HL-60/S4 treated with retinoic acid at 250 ng/mL for 4 days and 3 days (cell line): ENCODE data around the gene RPTOR.

Experiments used
- in situ Hi-C: fragments of 300-500 bp; cut with MboI; formaldehyde crosslinking; loops from 2 replicates; pipeline ENCODE4 v1.7.0; 2022; ENCODE audit warnings: low sequenced_read_pairs

Gene RPTOR

DNA sequence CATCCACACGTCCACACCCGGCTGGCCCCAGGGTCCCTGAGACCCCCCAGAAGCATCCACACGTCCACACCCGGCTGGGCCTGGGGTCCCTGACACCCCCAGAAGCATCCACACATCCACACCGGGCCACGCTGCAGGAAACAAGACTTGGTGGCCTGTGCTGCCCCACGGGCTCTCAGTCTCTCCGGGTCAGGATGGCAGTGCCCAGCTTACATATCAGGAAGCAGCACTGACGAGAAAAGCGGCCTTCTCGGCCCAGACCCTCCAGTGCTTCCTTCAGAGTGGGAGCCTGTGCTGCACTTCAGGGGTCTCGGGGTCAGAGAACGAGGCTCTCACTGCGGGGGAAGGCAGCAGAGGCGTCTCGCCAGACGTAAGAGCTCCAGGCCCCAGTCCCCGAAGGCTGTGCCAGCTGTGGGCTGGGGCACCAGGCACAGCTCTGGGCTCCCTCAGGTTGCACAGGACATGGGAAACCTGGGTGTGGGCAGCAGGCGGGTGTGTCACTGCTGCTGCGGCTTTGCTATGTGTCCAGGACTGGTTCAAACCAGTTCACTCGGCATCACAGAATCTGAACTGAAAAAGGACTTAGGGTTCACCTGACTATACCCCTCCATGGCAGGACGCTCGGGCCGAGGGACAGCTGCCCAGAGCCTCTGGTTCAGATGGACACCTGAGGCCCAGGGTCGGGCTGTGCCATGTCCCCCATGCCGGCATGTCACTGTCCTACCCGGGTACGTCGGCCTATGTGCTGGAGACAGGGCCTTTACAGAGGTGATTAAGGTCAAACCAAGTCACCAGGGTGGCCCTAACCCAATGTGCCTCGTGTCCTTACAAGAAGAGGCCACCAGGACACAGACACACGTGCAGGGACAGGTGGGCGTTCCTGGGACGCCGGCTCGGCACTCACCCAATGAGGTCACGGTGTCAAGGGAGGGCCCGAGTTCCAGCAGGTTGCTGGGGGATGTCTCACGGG lies 406.8 kb downstream of the RPTOR start:
- in situ Hi-C loops, result no loop called here

DNA sequence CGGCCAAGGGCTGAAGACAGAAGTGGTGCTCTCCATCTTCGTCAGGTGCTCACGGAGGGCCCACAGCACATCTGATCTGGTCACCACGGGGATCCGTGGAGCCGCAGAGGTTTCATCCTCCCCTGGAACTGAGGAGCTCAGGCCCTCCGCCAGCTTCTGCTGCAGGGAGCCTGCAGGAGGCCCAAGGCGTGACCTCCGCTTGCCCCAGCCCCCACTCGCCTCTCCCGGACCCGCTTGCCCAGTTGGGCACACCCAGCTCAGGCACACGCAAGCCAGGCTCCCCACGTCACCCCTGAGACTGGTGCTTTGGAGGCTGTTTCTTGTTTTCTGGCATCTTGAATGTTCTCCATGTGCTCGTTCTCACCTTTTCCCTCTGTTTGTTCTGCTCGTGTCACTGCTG lies 407.7 kb downstream of the RPTOR start:
- in situ Hi-C loops, result no loop called here

DNA sequence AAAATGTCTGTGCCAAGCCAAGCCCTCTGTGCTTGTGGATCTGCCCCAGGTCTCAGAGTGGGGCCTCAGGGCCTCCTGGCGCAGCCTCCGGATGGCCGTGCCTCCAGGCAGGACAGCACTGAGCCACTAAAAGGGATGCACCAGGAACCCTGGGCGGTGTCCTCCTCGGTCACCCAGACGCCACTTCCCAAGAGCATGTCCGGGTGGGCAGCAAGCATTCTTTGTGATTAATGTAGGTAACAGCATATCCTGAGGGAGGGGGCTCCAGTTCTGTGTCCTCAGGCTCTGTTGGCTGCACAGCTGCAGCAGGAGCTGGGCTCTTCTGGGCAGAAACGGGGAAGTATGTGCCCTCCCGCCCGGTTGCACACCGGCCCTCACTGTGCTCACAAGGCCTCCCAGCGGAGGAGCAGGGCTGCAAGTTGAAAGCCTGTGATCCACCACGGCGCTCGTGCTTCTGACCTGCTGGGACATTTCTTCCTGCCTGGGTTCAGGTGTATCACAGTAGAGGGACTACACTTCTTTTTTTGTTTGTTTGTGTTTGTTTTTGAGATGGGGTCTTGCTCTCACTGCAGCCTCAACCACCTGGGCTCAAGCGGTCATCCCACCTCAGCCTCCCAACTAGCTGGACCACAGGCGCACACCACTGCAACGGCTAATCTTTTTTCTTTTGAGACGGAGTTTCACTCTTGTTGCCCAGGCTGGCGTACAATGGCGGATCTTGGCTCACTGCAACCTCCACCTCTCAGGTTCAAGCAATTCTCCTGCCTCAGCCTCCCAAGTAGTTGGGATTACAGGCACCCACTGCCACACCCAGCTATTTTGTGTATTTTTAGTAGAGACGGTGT lies 409.1 kb downstream of the RPTOR start:
- in situ Hi-C loops, result no loop called here

DNA sequence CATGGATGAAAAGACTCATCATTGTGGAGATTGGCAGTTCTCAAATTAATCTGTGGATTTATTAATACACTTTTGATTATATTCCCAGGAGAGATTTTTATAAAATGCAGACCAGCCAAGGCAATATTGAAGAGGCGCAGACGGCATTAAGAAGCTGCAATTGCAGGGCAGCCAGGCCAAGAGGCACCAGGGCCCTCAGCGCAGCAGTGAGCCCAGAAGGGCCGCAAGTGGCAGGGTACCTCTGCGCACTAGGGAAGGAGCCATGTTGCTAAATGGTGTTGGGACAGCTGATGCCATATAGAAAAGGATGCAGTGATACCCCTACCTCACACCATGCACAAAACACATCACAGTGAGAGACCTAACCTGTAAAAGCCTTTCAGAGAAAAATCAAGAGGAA lies 410.4 kb downstream of the RPTOR start:
- in situ Hi-C loops, result no loop called here

DNA sequence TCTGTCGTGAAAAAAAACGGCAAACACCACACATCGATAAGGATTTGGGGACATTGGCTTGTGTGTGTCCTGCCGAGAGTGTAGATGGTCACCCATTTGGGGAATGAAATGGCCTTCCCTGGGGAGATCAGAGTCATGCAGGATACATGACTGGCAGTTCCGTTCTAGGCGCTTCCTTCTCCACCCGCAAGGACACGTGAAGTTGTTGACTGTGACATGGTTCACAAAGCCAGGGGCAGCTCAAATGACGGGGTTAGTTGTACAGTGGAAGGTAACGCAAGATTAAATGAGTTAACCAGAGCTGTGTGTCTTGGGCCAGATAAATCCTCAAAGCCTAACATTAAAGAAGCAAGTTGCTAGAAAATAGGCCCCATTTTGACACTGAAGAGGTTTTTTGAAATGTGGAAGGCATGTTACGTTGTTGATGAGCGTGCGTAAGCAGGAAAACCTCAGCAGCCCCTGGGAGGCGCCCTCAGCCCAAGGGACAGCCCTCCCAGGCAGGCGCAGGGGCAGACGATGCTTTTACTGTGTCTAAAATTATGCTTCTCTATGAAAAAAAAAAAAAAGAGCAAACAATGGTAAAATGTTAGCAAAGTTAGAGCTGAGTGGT lies 411.1 kb downstream of the RPTOR start:
- in situ Hi-C loops, result no loop called here

DNA sequence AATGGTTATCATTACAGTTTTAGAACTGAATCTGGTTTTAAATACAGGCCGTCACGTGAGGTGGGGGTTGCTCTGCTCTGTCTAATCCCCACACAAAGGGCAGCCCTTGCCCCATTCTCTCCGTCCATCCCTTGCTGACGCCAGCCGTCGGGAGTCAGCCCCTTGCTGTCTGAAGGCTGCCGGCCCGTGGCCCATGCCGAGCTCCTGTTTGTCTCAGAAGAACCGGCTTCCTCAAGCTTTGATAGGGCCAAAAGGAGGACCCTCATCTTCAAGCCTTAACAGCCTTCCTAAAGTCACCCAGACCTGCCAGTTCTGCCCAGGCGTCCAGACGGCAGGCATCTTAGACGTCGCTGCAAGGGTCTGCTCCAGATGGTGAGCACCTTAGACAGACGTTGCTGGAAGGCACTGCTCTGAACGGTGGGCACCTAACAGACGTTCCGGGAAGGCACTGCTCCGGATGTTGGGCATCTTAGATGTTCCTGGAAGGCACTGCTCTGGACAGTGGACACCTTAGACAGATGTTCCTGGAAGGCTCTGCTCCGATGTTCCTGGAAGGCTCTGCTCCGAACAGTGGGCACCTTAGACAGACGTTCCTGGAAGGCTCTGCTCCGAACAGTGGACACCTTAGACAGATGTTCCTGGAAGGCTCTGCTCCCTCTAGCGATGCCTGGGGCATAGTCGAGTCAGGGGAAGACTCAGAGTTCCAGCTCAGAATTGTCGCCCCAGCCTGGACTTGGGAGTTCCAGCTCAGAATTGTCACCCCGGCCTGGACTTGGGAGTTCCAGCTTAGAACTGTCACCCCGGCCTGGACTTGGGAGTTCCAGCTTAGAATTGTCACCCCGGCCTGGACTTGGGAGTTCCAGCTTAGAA lies 411.9 kb downstream of the RPTOR start:
- in situ Hi-C loops, result no loop called here

DNA sequence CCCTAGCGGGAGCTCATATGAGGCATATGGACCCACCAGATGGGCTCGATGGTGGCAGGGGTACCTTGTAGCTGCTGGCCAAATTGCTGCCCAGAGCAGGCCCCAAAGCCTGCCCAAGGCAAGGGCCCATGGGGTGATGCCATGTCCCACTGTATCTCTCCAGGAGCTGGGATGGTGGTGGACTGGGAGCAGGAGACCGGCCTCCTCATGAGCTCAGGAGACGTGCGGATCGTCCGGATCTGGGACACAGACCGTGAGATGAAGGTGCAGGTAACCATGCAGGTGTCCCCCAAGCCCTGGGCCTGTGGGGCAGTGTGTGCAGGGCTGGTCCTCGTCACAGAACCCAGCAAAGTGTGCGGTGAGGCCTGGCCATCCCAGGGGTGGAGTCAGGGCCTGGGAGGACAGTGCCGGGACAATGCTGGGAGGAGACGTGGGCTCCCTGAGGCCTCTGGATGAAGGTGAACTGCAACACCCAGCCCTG lies 412.9 kb downstream of the RPTOR start:
- in situ Hi-C loops, result no loop called here

DNA sequence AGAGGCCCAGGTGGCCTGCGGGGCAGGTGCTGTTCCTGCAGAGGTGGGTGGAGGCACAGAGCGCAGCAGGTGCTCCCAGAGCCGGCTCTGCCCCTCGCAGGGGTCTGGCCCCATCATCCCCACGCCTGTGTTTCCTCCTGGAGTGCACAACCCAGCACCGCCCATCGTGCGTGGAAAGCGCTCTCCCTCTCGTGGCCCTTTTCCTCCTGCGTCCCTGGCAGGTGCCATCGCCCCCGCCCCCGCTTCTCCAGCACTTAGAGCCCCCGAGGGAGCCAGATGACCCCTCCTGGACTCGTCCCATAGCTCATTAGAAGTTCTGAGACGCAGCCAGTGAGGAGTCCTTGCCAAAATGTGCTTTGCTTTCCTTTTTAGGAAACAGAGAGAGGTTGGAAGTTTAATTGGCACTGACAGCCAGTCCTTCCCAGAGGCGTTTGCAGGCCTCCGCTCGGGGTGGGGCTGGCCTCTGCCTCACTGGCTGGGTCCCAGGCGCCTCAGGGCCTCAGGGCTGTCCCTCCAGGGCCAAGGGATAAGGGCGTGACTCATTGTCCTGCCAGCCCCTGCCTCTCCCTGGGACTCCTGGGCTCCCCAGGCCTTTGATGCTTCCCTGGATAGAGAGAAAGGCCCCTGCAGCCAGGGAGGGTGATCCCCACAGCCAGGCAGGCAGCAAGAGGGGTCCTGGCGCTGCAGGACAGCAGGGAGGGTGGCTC lies 414.8 kb downstream of the RPTOR start:
- in situ Hi-C loops, result no loop called here

DNA sequence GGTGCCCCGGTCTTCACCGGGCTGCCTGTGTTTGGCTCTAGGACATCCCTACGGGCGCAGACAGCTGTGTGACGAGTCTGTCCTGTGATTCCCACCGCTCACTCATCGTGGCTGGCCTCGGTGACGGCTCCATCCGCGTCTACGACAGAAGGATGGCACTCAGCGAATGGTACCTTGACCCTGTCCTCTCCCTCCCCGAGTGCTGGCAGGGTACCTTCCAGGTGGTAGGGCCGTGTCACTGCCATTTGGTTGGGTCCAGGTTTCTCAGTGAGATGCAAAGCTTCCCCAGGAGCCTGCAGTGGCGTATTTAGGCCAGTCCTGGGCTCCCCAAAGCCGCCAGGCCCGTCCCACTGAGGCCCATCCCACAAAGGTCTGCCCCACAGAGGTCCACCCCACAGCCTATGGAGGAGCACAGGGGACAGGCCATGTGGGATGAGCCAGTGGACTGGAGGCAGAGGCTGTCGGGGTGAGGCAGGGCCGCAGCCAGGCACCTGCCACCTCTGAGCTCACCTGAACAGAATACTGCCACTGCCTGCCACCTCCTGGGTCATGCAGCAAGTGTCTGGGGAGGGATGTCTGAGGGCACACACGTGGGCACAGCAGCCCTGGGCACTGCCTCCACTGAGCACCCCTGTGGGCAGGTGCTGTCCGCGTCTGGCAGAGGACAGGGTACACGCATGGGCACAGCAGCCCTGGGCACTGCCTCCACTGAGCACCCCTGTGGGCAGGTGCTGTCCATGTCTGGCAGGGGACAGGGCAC lies 415.6 kb downstream of the RPTOR start:
- in situ Hi-C loops, result no loop called here

DNA sequence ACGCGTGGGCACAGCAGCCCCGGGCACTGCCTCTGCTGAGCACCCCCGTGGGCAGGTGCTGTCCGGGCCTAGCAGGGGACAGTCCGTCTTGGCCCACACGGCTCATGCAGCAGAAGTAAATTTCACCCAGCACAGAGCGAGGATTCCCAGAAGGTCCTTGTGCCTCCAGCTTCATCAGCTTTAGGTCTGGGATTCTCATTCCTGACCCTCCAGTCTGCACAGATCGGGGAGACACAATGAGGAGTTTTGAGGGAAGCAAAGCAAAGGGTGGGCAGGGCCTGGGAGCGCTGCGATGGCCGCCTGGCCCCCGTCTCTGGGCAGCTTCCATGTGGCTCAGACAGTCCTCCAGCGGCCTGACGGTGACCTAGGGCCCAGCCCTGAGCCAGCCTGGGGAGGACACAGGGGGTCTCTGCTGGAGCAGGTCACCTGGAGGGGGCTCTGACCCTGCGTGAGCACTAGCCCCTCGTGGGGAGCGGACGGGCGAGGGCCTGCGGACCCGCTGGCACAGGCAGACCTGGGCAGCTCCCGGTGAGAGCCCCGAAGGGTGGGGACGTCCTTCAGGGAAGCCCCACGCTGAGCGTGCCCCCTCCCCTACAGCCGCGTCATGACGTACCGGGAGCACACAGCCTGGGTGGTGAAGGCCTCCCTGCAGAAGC lies 416.3 kb downstream of the RPTOR start:
- in situ Hi-C loops, result no loop called here

DNA sequence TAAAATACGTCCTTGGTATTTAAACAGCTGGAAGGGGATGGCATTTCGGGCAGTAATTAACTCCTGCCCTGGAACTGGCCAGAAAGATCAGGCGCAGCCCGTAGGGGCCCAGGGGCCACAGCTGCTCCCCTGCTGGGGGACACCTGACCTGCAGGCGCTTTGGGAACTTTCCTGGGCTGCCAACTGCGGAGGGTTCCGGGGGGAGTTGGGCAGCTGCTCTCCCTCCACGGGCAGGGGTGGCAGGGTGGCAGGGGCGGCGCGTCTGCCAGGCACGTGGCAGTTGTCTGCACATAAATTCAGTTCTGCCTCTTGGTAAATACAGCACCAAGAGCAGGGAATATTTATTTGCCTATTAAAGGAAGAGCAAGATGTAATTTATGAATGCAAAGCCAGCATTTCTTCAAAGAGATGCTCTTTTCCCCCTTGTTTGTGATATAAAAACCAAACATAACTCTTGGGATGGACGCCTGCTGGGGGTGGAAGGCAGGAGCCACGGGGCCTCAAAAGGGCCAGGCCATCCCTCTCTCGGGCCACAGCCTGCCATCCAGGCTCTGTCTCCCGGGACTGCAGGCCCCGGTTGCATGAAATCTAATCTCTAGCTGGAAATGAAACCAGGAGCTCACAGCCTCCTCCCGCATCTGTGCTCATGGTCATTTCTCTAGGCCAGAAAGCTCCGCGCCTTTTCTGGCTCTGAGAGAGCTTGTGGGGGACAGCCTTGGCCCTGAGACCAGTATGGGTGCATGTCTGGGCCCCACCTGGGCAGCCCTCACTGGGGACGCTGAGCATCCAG lies 417.1 kb downstream of the RPTOR start:
- in situ Hi-C loops, result no loop called here

DNA sequence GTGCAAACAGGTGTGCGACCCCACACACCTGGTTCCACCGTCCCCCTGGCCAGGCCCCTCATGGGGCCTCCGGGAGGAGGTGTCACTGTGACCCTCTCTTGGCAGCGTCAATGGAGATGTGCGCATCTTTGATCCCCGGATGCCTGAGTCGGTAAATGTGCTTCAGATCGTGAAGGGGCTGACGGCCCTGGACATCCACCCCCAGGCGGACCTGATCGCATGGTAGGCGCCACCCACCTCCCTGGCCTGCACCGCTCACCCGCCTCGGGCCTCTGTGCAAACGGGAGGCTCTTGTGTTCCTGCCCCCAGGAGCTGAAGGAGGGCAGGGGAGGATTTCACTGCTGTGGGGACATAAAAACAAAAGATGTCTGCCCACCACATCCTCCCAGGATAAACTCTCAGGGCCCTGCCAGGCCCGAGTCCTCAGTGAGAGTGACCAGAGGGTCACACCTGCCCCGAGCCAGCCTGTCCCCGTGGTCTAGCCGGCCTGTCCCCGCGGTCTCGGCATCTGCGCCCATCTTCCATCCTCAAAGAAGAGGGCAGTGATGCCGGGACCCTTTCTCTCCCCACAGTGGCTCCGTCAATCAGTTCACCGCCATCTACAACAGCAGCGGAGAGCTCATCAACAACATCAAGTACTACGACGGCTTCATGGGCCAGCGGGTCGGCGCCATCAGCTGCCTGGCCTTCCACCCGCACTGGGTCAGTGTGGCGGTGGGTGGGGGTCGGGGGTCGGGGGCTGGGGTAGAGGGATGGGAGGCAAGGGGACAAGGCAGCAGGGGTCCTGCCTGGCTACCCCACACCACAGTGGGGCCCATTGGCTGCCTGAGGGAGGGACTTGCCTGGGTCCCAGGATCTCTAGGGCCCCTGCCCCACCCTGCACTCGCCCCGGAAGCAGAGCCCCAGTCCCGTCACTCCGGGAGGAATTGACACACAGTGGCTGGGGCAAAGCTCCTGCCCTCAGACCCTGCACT lies 418.0 kb downstream of the RPTOR start:
- in situ Hi-C loops, result no loop called here

DNA sequence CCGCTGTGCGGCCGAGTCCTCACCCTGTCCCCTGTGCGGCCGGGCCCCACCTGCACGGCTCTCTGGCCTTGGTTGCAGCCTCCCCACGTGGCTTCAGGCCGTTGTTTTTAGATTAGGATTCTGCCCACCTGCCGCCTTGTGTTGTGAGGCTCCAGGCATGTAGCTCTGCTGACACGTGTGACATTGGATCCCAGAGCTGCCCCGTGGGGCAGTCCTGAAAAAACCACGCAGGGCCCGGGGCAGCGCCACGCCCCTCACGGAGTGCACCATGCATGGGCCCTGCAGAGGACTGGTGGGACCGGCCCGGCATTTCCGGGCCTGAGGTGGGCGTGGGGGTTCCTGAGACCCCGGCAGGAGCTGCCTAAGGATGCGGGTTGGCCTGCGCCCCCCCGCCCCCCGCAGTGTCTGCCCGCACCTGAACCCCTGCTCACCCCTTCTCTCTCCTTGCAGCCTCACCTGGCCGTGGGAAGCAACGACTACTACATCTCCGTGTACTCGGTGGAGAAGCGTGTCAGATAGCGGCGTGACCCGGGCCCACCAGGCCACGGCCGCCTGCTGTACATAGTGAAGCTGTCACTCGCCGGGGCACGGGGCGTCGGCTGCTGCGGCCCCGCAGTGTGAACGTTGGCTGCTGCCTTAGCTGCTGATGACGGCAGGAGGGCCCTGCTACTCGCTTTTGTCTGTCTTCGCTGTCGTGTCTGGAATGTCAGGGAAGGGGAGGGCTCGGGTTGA lies 419.3 kb downstream of the RPTOR start:
- in situ Hi-C loops, result no loop called here

DNA sequence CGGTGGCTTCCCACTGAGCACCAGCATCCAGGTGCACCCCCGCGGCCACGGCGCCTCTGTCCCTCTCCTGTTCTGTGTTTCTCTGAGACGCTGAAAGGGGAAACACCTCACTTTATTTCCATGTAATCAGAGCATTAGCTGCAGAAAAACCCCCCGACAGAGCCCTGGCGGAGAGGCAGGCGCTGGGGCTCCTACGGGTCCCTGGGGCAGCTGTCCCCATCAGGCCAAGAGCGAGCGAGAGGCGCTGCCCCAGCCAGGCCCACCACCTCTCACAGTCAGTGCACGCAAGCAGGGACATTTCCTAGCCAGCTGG lies 419.9 kb downstream of the RPTOR start:
- in situ Hi-C loops, result no loop called here

DNA sequence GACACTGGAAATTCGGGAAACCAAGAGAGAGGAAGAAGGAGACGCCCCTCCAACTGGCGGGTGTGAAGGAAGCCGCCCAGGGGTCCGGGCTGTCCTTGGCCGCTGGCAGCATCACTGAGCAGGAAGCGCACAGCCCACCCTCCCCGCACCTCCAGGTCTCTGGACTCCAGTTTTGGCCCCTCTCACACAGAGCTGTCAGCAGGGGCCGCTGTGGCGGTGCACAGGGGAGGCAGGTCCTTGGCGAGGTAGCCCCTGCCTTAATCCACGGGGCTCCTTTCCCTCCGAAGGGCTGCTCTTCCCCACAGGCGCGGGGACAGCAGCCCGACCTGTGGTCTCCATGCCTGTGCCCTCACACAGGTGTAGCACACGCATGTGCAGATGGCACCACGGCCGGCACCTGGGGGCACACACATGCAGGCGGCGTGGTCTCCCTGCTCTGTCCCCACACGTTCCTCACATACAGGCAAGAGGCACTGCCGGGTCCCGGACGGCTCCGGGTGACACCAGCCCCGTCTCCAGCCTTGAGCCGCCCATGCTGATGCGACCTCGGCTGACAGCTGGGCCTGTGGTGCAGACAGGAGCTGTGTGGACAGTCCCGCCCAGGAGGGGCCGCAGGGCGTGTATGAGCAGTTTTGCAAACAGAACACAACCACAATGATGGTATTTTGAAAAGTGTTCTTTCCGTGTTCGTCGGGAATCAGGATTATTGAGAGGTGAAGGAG lies 420.4 kb downstream of the RPTOR start:
- in situ Hi-C loops, result no loop called here
